GM19240 (cell line): ENCODE measurements around the gene UNKL.
"Not testable (repeated sequence)": the region's sequence is repeated elsewhere in the genome, so short reads cannot be mapped to it uniquely, and the experiment has no call there.

Experiments used
- DNase-seq: peaks from one replicate; pipeline ENCODE4 v3.0.0; 2011; ENCODE audit warnings: low spot score; ENCODE audit not compliant: insufficient read length

UNKL gene

DNA sequence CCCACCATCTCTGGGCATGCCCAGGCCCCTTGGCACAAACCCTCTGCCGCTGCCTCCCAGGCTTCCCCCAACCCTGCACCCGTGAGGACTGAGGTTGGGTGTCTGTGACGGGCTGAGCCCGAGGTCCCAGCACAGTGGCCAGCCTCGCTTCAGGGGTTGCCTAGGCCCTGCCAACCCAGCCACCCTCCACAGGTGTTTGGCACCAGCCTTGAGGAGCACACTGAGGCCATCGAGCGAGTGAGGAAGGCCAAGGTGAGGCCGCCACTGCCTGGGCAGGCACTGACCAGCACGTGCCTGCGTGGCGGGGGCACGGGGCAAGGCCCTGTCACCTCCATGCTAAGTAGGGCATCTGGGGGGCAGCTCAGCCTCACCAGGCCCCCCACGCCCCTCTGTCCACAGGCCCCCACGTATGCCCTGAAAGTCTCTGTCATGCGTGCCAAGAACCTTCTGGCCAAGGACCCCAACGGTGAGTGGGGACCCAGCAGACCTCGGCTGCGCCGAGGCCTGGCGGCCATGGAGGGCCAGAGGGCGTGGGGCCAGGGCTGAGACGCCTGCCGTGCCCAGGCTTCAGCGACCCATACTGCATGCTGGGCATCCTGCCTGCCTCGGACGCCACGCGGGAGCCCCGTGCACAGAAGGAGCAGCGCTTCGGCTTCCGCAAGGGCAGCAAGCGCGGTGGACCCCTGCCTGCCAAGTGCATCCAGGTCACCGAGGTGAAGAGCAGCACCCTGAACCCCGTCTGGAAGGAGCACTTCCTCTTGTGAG lies 73.6 kb downstream of the UNKL start:
- DNase-seq = no peak

DNA sequence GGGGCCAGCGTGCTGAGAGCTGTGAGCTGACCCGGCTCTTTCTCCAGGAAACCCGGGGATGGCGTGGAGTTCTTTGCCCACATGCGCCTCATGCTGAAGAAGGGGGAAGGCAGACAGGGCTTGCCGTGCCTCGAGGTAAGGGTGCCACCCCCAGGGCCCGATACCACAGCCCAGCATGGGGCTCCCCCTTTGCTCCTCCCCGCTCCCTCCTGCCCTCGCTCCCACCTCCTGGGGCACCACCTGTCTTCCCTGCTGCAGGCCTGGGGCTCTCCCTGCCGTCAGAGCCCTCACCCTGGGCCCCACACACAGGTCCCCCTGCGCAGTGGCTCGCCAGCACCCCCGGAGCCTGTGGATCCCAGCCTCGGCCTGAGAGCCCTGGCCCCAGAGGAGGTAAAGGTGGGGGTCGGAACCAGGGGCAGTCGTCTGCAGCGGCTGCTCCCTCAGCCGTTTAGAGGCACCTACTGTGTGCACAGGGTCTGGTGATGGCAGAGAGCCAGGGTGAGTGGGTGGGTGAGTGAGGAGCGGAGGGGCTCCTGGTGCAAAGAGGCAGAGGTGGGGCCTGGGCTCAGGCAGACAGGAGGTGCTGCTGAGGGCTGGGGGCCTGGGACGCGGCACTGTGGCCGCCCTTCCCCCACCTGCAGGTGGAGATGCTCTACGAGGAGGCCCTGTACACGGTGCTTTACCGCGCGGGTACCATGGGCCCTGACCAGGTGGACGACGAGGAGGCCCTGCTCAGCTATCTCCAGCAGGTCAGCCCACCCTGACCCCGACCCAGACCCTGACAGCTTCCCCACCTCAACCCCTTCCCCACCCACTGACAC lies 75.4 kb downstream of the UNKL start:
- DNase-seq = no peak

GRCh38 chr16:1338119-1338730 lies 76.3 kb downstream of the UNKL start:
- no peak for DNase-seq

DNA sequence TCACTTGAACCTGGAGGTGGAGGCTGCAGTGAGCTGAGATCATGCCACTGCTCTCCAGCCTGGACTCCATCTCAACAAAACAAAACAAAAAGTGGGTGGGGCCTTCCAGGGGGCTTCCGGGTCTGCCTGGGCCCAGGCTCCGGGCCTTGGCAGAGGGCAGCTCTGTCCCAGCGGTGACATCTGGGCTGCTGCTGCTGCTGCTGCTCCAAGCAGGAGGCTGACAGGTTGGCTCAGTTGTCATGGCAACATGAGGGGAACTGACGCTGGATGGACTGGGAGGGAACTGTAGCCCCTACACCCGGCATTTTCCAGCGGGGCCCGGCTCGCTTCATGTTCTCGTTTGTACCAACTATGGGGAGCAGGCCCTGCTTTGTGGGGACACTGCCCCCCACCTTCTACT lies 77.0 kb downstream of the UNKL start:
- DNase-seq = no peak

GRCh38 chr16:1336619-1337018 lies 77.9 kb downstream of the UNKL start:
- no peak for DNase-seq

DNA sequence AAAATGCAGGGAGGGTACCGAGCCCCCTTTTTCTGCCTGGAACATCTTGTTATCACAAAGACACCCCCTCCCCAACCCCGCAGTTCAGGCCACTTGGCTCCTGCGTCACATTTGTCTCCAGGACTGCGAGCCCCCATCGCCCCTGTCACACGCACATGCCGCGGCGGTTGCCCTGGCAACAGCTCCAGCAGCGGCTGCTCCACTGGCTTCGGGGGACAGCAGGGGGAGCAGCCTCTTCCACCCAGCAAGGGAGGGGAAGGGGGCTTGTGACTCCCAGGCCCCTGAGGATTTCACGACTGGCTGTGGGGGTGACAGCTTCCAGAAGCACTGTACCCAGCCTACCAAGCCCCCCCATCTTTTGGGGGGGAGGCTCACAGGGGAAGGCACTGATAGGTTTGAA lies 78.5 kb downstream of the UNKL start:
- DNase-seq = no peak

DNA sequence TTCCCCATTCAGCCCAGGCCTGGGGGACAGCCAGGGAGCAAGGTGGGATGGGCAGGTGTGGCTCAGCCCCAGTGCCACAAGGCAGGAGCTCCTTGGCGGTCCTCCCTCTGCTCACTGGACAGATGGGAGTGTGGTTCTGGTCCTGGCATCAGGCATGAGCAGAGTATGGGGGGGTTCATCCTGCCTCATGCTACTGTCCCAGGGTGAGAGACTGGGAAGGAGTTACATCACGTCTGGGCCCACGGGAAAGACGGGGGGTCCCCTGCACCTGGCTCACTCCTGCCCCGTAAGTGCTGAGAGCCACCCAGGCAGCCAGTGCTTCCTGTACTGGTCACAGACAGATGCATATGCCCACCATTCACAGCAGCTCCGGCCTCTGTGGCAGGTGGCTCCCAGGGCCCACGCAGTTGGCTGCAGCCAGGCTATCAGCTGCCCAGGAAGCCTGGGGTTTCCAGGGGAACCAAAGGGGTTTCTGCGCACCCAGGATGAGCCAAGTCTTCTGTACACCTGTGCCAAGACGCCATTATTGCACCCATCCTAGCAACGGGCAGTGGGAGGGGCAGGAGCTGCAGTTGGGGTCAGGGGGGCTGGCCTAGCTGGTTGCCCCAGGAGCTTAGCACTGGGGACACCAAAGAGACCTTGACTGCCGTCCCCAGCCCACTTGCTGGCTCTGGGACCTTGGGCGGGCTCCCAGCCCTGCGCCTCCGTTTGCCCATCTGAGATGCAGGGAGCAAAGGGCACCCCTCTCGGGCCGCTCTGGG lies 79.1 kb downstream of the UNKL start:
- DNase-seq = no peak

DNA sequence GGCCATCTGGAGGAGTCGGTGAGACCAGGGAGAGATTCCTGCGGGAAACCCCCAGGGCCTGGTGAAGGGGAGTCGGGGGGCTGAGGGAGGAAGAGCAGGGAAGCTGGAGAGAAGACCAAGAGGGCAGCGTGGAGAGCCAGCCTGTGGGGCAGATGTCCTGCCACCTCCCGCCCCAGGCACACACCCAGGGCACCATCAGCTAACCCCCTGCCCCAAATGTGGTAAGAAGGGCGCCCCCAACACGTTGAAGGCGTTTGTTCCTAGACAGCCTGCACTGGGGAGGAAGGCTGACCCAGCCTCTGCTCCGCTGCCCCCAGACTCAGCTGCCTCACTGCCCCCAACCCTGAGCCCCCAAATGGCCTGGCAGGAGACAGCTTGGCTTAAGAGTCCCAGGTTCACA lies 79.8 kb downstream of the UNKL start:
- no peak for DNase-seq

DNA sequence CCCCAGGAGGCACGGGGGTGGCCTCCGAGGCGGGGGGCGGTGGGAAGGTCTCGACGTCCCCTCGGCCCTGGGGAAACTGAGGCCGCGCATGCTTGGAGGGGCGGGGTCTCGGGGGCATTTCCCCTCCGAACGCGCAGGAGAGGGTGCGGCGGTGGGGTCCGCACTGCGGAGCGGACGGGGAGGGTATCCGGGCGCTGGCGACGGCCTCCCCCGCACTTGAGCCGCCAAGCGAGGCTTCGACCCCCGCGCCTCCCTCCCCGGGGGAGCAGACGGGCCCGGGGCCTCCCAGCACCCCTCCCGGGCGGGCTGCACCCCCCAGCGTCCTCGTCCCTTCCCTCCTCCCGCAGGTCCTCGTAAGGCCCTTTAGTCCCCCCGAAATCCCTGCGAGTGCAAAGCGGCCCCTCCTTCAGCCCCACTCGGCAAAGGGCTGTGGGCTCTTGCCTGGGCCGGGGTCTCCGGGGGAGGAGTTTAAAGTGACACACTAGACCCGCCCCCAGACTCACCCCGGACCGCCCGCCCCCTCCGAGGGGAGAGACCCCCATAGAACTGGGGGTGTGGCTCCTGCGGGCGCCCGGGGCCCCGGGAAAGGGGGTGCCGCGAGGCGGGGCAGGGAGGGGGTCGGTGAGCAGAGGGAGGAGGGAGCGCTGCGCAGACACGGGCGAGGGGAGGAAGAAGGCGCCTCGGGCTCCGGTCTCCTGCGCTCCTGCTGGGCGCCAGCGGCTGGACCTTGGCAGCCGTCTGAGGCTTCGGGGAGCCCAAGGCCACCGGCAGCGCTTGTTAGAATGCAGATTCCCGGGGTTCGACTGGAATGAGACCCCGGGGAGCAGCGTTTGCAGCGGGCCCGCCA lies 80.4 kb downstream of the UNKL start:
- DNase-seq = no peak

DNA sequence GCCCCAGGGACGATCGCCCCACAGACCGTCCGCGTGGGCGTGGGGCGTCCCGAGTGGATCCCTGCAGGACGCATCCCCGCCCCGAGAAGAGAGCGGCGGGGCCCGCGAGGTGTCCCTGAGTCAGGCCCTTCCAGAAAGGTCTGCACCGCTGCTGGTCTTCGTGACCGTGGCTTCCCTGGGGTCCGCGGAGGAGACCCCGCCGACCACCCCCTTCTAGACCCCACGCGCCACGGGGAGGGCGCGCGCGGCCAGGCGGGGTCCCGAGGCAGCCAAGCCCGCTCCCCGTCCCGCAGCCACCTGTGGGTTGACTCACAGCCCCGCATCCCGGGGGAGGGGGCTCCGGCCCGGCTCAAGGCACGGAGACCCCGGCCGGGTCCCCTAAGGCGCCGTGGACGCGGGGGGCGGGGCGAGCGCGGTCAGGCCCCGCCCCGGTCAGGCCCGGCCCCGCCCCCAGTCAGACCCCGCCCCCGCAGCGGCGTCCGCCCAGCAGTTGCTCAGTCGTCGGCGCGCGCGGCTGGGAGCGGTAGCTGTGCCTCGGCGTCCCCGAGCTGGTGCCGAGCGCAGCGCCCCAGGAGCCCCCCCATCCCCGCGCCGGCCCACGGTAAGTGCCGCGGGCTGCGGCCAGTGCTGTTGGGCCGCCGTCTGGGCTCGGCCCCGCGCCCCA lies 81.2 kb downstream of the UNKL start, which contains the start of gene BAIAP3:
Gene BAIAP3, plus strand, starts transcription at position 497 of the 664 bp plus-strand sequence. CDS start 4,905 bp downstream, outside the sequence.
- DNase-seq = no peak

- DNase-seq = no peak
These were observed 81.8 kb downstream of the UNKL start for GRCh38 chr16:1332618-1333148.

GRCh38 chr16:1331712-1332617 lies 82.5 kb downstream of the UNKL start:
- DNase-seq = peak; percentile 98

GRCh38 chr16:1330931-1331711 lies 83.4 kb downstream of the UNKL start:
- DNase-seq = no peak

DNA sequence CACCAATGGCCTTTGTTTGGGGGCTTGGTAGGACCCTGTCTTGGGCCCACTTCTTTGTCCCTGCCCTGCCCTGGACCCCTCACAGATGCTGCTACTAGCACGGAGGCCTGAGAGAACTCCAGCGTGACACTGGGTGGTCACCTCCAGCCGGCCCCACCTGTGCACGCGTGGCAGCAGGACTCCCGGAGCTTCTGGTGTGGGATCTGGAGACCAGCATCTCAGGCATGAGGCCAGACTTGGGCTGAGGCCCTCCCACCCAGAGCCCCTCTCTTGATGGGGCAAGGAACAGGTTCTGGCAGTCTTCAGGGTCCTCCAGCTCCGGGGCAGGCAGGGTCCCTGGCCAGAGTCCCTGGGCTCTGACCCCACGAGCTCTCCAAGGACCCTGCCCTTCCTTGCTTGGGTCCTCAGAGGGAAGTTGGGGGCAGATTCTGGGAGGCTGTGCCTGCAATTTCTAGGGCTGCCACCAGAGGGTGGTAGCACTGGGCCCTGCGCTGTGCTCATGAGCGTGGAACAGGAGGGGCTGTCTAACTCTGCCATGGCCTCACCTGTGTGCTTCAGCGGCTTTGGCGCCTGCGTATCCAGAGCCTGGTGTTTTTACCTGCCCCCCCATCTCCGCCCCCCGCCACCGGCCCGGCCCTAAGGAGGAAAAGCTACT lies 84.1 kb downstream of the UNKL start:
- no peak for DNase-seq

DNA sequence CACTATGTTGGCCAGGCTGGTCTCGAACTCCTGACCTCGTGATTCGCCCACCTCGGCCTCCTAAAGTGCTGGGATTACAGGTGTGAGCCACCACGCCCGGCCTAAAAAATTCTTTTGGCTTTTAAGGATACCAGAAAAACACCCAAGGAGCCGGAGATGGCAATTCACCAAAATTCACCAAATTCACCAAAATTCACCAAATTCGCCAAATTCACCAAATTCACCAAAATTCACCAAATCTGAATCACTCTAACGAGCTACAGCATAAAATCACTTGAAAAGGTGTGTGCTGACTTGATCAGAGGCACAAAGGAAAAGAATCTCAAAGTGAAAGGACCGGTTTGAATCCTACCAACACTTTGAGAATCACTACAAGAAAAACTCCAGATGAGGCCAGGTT lies 85.5 kb downstream of the UNKL start:
- DNase-seq = not testable (repeated sequence)

GRCh38 chr16:1328136-1328535 lies 86.4 kb downstream of the UNKL start:
- DNase-seq = not testable (repeated sequence)

DNA sequence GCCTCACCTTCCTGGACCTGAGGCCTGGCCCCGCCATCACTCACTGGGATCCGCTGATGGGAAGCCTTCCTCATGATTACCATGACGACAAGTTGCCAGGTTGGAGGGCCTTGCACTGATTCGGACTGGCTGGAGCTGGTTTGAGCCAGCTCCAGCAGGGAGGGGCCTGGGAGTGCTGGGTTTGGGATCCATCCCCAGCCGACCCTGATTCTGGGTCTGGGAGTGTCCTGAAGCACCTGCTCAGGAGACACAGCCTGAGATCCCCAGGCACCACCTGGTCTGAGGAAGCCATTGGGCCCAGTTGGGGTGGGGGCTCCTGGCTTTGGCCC lies 86.9 kb downstream of the UNKL start:
- no peak for DNase-seq
